A549 (cell line): ENCODE results near the gene SHQ1. TPM values are rescaled to one million over a fixed set of nuclear protein-coding genes. Genes with fewer than 3 reads are reported as not detected.

Source experiments
- ATAC-seq, 2 experiments: fragments of 200-7000 bp in 1 of 2; fragments of >200 bp in 1 of 2; cut with Nextera tagmentation in 1 of 2; cut with Tn5 transposase in 1 of 2; 3 replicates each; pipeline versions ENCODE4 v1.8.0 to v1.9.1; 2018 to 2020; ENCODE audit warnings: mild to moderate bottlenecking in 1 of 2, moderate library complexity in 1 of 2
- CTCF ChIA-PET: fragments of 300-600 bp; sonication (Branson Sonifier 250); formaldehyde crosslinking; extraction: SDS; loops from one replicate; lab custom pipeline; 2021; ENCODE audit warnings: antibody characterized with exemption, inconsistent platforms; lab: Yijun Ruan, JAX
- POLR2A ChIA-PET: fragments of 350-600 bp; formaldehyde crosslinking; extraction: SDS; loops from one replicate; lab custom pipeline; 2021; ENCODE audit warnings: antibody characterized with exemption, inconsistent platforms; lab: Yijun Ruan, JAX
- DNase-seq, 2 experiments: peaks; one replicate each; pipeline versions ENCODE4 v3.0.0 to v3.0.0-alpha.2; 2011 to 2016; ENCODE audit warnings: low read depth in 1 of 2, low spot score in 1 of 2
- FAIRE-seq: peaks from 2 replicates; lab custom pipeline; 2011; peaks lifted over from hg19 to GRCh38; lab: Jason Lieb, UNC
- H3K27ac ChIP-seq, 2 experiments: fragments of >200 bp; sonication (Bioruptor Twin); formaldehyde crosslinking; 3 replicates each; pipeline ENCODE4 v1.5.1; 2016 to 2017
- H3K4me1 ChIP-seq: fragments of >200 bp; sonication (Bioruptor Twin); formaldehyde crosslinking; 3 replicates; pipeline ENCODE4 v1.6.1; 2016
- H3K4me2 ChIP-seq: fragments of >200 bp; sonication (Bioruptor Twin); formaldehyde crosslinking; 3 replicates; pipeline ENCODE4 v1.6.1; 2016
- H3K4me3 ChIP-seq: fragments of >200 bp; sonication (Bioruptor Twin); formaldehyde crosslinking; 3 replicates; pipeline ENCODE4 v1.5.1; 2016
- H3K9me3 ChIP-seq: fragments of >200 bp; sonication (Bioruptor Twin); formaldehyde crosslinking; 3 replicates; pipeline ENCODE4 v1.6.1; 2016
- BCL3 ChIP-seq: fragments of >200 bp; sonication (Bioruptor Twin); formaldehyde crosslinking; IDR thresholded peaks from 3 replicates; pipeline ENCODE4 v1.6.1; 2016
- BHLHE40 ChIP-seq: IDR thresholded peaks from 2 replicates; pipeline ENCODE4 v1.6.1; 2012; ENCODE audit warnings: low read depth, low read length, inconsistent platforms
- CBX2 ChIP-seq: fragments of 200-600 bp; sonication (generic); IDR thresholded peaks from 2 replicates; pipeline ENCODE4 v1.6.1; 2016; ENCODE audit warnings: low read depth, mild to moderate bottlenecking, borderline replicate concordance
- CHD4 ChIP-seq: fragments of 200-600 bp; sonication (generic); IDR thresholded peaks from 2 replicates; pipeline ENCODE4 v1.6.1; 2016; ENCODE audit warnings: antibody characterized with exemption, mild to moderate bottlenecking, borderline replicate concordance
- EHF ChIP-seq: fragments of 250-450 bp; sonication (Bioruptor Pico); IDR thresholded peaks from 2 replicates; pipeline ENCODE4 v1.5.0; 2020; ENCODE audit warnings: mild to moderate bottlenecking
- FOSL2 ChIP-seq, 2 experiments: fragments of 450-650 bp in 1 of 2; fragments of >200 bp in 1 of 2; sonication (Bioruptor Twin) in 1 of 2; formaldehyde crosslinking; IDR thresholded peaks; 2 replicates each; pipeline versions ENCODE4 v1.5.0 to v1.6.1; 2016 to 2020; ENCODE audit warnings: mild to moderate bottlenecking in 1 of 2, moderate library complexity in 1 of 2
- FOXS1 ChIP-seq: fragments of 250-450 bp; sonication (Bioruptor Pico); IDR thresholded peaks from 2 replicates; pipeline ENCODE4 v1.5.0; 2020; ENCODE audit warnings: mild to moderate bottlenecking, moderate library complexity
- HDAC2 ChIP-seq: fragments of 200-600 bp; sonication (generic); IDR thresholded peaks from 2 replicates; pipeline ENCODE4 v1.6.1; 2016
- HES2 ChIP-seq: fragments of >200 bp; sonication (Bioruptor Twin); formaldehyde crosslinking; IDR thresholded peaks from 2 replicates; pipeline ENCODE4 v1.6.1; 2016
- JUN ChIP-seq, 2 experiments: fragments of >200 bp; sonication (Bioruptor Twin); formaldehyde crosslinking; IDR thresholded peaks; 2 replicates in 1 of 2; 3 replicates in 1 of 2; pipeline ENCODE4 v1.6.1; 2016 to 2017
- MAFK ChIP-seq: fragments of 450-650 bp; IDR thresholded peaks from 2 replicates; pipeline ENCODE4 v1.6.1; 2014; ENCODE audit not compliant: partially characterized antibody
- MYC ChIP-seq: IDR thresholded peaks from 2 replicates; pipeline ENCODE4 v1.6.1; 2012; ENCODE audit warnings: mild to moderate bottlenecking, inconsistent platforms, low read length, improper control_type of control experiment, borderline replicate concordance
- PBX3 ChIP-seq: IDR thresholded peaks from 2 replicates; pipeline ENCODE4 v1.6.1; 2012
- REST ChIP-seq: fragments of 200-600 bp; sonication (generic); IDR thresholded peaks from 2 replicates; pipeline ENCODE4 v1.6.1; 2016; ENCODE audit warnings: antibody characterized with exemption, mild to moderate bottlenecking, moderate library complexity
- SREBF2 ChIP-seq: fragments of 450-650 bp; IDR thresholded peaks from 2 replicates; pipeline ENCODE4 v1.6.1; 2014; ENCODE audit warnings: mild to moderate bottlenecking, moderate library complexity
- TFCP2L1 ChIP-seq: fragments of 250-450 bp; sonication (Bioruptor Pico); IDR thresholded peaks from 2 replicates; pipeline ENCODE4 v1.5.0; 2021; ENCODE audit warnings: mild to moderate bottlenecking
- TP53 ChIP-seq: fragments of 250-450 bp; sonication (Bioruptor Pico); IDR thresholded peaks from 2 replicates; pipeline ENCODE4 v1.5.0; 2021; ENCODE audit warnings: mild to moderate bottlenecking, moderate library complexity
- USF2 ChIP-seq: fragments of 450-650 bp; IDR thresholded peaks from 2 replicates; pipeline ENCODE4 v1.6.1; 2014; ENCODE audit warnings: antibody characterized with exemption
- WGBS: methylation state at CpG from one replicate; pipeline ENCODE4 v1.1.6; 2017; ENCODE audit errors: missing lambda C conversion rate; 5-methylcytosine and 5-hydroxymethylcytosine counted together
- polyA plus RNA-seq, 4 experiments: library from polyadenylated mRNA; depleted of rRNA in 3 of 4; stranded (reverse); fragments of >200 nt; fragmentation: RNase III in 1 of 4; extraction: RNeasy Plus Mini Kit Qiagen cat#74134 plus additional on column Dnase treatment in 1 of 4; gene quantifications; 2 replicates in 3 of 4; 3 replicates in 1 of 4; pipeline ENCODE4 v1.2.3, GENCODE V29; 2011 to 2017
- TF ChIP-seq, protein P1 (sequence below): fragments of 250-450 bp; sonication (Bioruptor Pico); IDR thresholded peaks from 2 replicates; pipeline ENCODE4 v1.5.0; 2021; ENCODE audit warnings: mild to moderate bottlenecking, moderate library complexity, borderline replicate concordance

The SHQ1 gene
- polyA plus RNA-seq, 2 of the 4 experiments (the other 2 are of a cell fraction) = 18.0 to 22.2 TPM

DNA sequence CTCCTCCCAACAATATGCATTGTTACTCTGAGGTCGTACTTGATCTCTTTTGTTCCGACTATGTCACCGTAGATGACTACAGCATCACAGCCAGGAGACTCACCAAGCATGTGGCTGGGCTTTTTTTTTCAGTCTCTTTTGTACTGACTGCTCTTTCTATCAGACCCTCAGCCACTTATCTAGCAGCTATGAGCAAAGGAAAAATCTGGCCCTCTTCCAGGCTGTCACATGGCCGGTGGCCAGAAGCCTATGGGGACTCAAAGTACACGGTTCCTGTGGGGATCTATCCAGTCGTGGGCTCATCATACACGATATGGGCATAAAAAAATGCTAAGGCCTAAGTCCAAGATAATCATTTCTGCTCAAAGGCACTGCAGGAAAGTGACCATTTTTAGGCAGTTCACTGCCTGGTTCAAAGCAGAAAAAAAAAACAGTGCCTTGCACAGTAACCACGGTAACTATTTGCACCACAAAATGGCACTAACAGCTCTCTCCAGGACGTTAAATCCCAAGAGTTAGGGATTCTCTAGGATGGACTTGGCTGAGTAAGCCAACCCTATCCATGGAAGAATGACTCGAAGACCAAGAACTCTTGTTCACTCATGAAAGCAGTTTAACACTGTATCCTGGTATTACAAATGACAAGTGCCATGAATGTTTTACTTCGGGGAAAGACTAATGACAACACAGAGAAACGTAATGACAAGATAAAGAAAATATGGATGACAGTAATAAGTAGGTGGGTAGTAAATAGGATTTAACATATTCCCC lies 50.3 kb downstream of the SHQ1 start:
- no peak overlapping the region for H3K27ac ChIP-seq
- no peak for TF ChIP-seq CHD4
- no peak for TF ChIP-seq CBX2
- no peak for TF ChIP-seq SREBF2
- no peak for TF ChIP-seq BHLHE40
- no peak for TF ChIP-seq TFCP2L1 (CRISPR knock-in tag)
- no peak for TF ChIP-seq BCL3
- TF ChIP-seq USF2 = no peak
- TF ChIP-seq PBX3 = no peak
- TF ChIP-seq REST = no peak
- no peak for TF ChIP-seq FOXS1 (CRISPR knock-in tag)
- TF ChIP-seq TP53 (CRISPR knock-in tag) = no peak
- no peak for TF ChIP-seq FOSL2 (IDR thresholded peaks at IDR 0.05)
- TF ChIP-seq FOSL2 (CRISPR knock-in tag; IDR thresholded peaks at IDR 0.05) = no peak
- TF ChIP-seq EHF (CRISPR knock-in tag) = no peak
- TF ChIP-seq MYC = no peak
- TF ChIP-seq HES2 = no peak
- no peak for TF ChIP-seq HDAC2
- TF ChIP-seq, all 56 proteins: peak for 0
- no peak for ATAC-seq

DNA sequence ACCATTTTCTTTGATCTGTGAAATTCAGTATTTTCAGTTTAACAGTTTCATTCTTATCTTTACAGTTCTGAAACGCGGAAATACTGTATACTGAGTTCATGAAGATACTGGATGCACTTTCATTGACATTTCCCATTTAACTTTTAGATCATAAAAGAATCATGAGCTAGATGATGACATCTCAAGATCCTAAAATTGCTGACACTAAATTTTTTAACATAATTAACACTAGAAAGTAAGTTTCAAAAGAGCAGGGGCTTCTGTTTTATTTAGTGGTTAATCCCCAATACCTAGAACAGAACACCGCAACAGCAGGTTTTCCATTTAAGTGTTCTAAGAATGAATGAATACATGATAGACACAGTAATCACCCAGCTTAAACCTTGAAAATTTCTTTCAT lies 54.2 kb downstream of the SHQ1 start:
- 92% methylated on average over 3 of the region's 3 CpGs for WGBS
- CTCF ChIA-PET = interaction anchor here (1.3 to 3.4 kb wide), 4 partner anchors 10 to 128 kb away, joined by 3 to 15 read pairs (median 4); no protein-coding TSS in a partner anchor
- Histone ChIP-seq H3K4me1 (no peaks in the 10 kb centered on the region), H3K4me2 (no peak overlapping the region), H3K9me3 (no peaks in the 10 kb centered on the region), H3K27ac (no peak overlapping the region), H3K4me3 (no peak overlapping the region)
- no peak for ATAC-seq
- TF ChIP-seq, protein P1, sequence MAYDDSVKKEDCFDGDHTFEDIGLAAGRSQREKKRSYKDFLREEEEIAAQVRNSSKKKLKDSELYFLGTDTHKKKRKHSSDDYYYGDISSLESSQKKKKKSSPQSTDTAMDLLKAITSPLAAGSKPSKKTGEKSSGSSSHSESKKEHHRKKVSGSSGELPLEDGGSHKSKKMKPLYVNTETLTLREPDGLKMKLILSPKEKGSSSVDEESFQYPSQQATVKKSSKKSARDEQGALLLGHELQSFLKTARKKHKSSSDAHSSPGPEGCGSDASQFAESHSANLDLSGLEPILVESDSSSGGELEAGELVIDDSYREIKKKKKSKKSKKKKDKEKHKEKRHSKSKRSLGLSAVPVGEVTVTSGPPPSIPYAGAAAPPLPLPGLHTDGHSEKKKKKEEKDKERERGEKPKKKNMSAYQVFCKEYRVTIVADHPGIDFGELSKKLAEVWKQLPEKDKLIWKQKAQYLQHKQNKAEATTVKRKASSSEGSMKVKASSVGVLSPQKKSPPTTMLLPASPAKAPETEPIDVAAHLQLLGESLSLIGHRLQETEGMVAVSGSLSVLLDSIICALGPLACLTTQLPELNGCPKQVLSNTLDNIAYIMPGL = no peak
- TF ChIP-seq JUN (IDR thresholded peaks at IDR 0.05) (no peak), MAFK (peak; percentile 88)
- no peak for DNase-seq
- FAIRE-seq = no peak
- POLR2A ChIA-PET = no interaction called here

More for the DNA sequence above, 50.3 kb downstream of the SHQ1 start:
- Histone ChIP-seq H3K4me1 (no peaks in the 10 kb centered on the region), H3K9me3 (no peaks in the 10 kb centered on the region), H3K4me3 (no peak overlapping the region), H3K4me2 (no peak overlapping the region)
- WGBS = 88% methylated on average over 12 of the region's 12 CpGs
- FAIRE-seq (no peak), DNase-seq (no peak)
- ChIA-PET POLR2A (no interaction called here), CTCF (interaction anchor here (0.6 kb wide), 1 partner anchor 394 kb away, joined by 3 read pairs; no protein-coding TSS in a partner anchor)
